NCI-H2227 treated with DMSO at 0.1 percent for 48 hours (cell line): ENCODE data around the gene USP3.
"Not testable (repeated sequence)": the region's sequence is repeated elsewhere in the genome, so short reads cannot be mapped to it uniquely, and the experiment has no call there.

Experiments
- DNase-seq: peaks from one replicate; lab custom pipeline; 2025; lab: John Stamatoyannopoulos, UW

Gene USP3

GRCh38 chr15:63478243-63478642 is 26.1 kb upstream of the USP3 start:
- DNase-seq: no peak

GRCh38 chr15:63480441-63480821 is 24.0 kb upstream of the USP3 start:
- DNase-seq: no peak

- DNase-seq: no peak
Measured at GRCh38 chr15:63481105-63481810, 23.1 kb upstream of the USP3 start.

GRCh38 chr15:63482874-63483323 is 21.5 kb upstream of the USP3 start:
- DNase-seq: no peak

GRCh38 chr15:63483521-63484371 is 20.6 kb upstream of the USP3 start:
- no peak for DNase-seq

GRCh38 chr15:63484433-63485186 is 19.8 kb upstream of the USP3 start:
- DNase-seq: no peak

GRCh38 chr15:63487076-63487757 is 17.2 kb upstream of the USP3 start:
- DNase-seq: peak; percentile 24

- not testable (repeated sequence) for DNase-seq
Measured at GRCh38 chr15:63487758-63488397, 16.5 kb upstream of the USP3 start.

GRCh38 chr15:63488398-63488960 is 15.9 kb upstream of the USP3 start:
- DNase-seq: no peak

GRCh38 chr15:63489352-63489751 is 15.0 kb upstream of the USP3 start:
- DNase-seq: no peak

GRCh38 chr15:63490345-63491034 is 13.9 kb upstream of the USP3 start:
- DNase-seq: no peak

- no peak for DNase-seq
Measured at GRCh38 chr15:63491116-63491827, 13.1 kb upstream of the USP3 start.

GRCh38 chr15:63491979-63492378 is 12.4 kb upstream of the USP3 start:
- no peak for DNase-seq

- DNase-seq: no peak
Measured at GRCh38 chr15:63492541-63493077, 11.8 kb upstream of the USP3 start.

- DNase-seq: no peak
Measured at GRCh38 chr15:63493436-63493835, 11.0 kb upstream of the USP3 start.

- DNase-seq: no peak
Measured at GRCh38 chr15:63494408-63494807, 10.0 kb upstream of the USP3 start.

- no peak for DNase-seq
Measured at GRCh38 chr15:63495343-63495742, 9.1 kb upstream of the USP3 start.

GRCh38 chr15:63495780-63496488 is 8.5 kb upstream of the USP3 start:
- no peak for DNase-seq
